ENCODE data around the gene KLHL28.

GRCh38 chr14:44954750-44955149, 7.0 kb downstream of the KLHL28 start:
- TF ChIP-seq CTCF (IDR thresholded peaks at IDR 0.05) (no peak), ZFX (IDR thresholded peaks at IDR 0.05; ENCODE audit: borderline replicate concordance) (no peak)
